Measurements from ENCODE around the gene FMNL2.

The FMNL2 gene

GRCh38 chr2:152598975-152599759 is 264.2 kb downstream of the FMNL2 start:
- Histone ChIP-seq H3K27me3 (ENCODE audit: insufficient read depth, low read depth, severe bottlenecking) (no peaks in the 10 kb centered on the region), H3K36me3 (no peaks in the 10 kb centered on the region), H3K4me3 (ENCODE audit: low read depth, low read length) (no peak overlapping the region), H3K27ac (no peak overlapping the region), H3K9me3 (ENCODE audit: severe bottlenecking) (no peaks in the 10 kb centered on the region)
- no peak for DNase-seq
- TF ChIP-seq CTCF (IDR thresholded peaks at IDR 0.05; ENCODE audit: low read depth, low read length) = no peak

- DNase-seq = no peak
- H3K4me3 ChIP-seq (ENCODE audit: low read depth, low read length) = no peak overlapping the region
- TF ChIP-seq CTCF (IDR thresholded peaks at IDR 0.05; ENCODE audit: low read depth, low read length) = no peak
Observed at GRCh38 chr2:152600051-152600657, 265.2 kb downstream of the FMNL2 start.

GRCh38 chr2:152600697-152601096 is 265.7 kb downstream of the FMNL2 start:
- no peaks in the 10 kb centered on the region for H3K36me3 ChIP-seq
- H3K4me3 ChIP-seq (ENCODE audit: low read depth, low read length) = no peak overlapping the region
- H3K27me3 ChIP-seq (ENCODE audit: insufficient read depth, low read depth, severe bottlenecking) = no peaks in the 10 kb centered on the region
- no peak overlapping the region for H3K27ac ChIP-seq
- DNase-seq = no peak
- TF ChIP-seq CTCF (IDR thresholded peaks at IDR 0.05; ENCODE audit: low read depth, low read length) = no peak
- no peaks in the 10 kb centered on the region for H3K9me3 ChIP-seq (ENCODE audit: severe bottlenecking)

More at GRCh38 chr2:152600051-152600657, 265.2 kb downstream of the FMNL2 start:
- H3K27me3 ChIP-seq (ENCODE audit: insufficient read depth, low read depth, severe bottlenecking) = no peaks in the 10 kb centered on the region
- no peaks in the 10 kb centered on the region for H3K9me3 ChIP-seq (ENCODE audit: severe bottlenecking)
- H3K27ac ChIP-seq = no peak overlapping the region
- no peaks in the 10 kb centered on the region for H3K36me3 ChIP-seq

- Histone ChIP-seq H3K27ac (no peak overlapping the region), H3K27me3 (ENCODE audit: insufficient read depth, low read depth, severe bottlenecking) (no peaks in the 10 kb centered on the region), H3K4me3 (ENCODE audit: low read depth, low read length) (no peak overlapping the region), H3K36me3 (peaks cover under 1% of the 10 kb centered on the region; the same call in 1 of the 2 replicates), H3K9me3 (ENCODE audit: severe bottlenecking) (no peaks in the 10 kb centered on the region)
- DNase-seq = no peak
- no peak for TF ChIP-seq CTCF (IDR thresholded peaks at IDR 0.05; ENCODE audit: low read depth, low read length)
Observed at GRCh38 chr2:152602750-152603149, 267.8 kb downstream of the FMNL2 start.

- DNase-seq = no peak
- H3K27ac ChIP-seq = no peak overlapping the region
- no peaks in the 10 kb centered on the region for H3K27me3 ChIP-seq (ENCODE audit: insufficient read depth, low read depth, severe bottlenecking)
- H3K4me3 ChIP-seq (ENCODE audit: low read depth, low read length) = no peak overlapping the region
- no peaks in the 10 kb centered on the region for H3K9me3 ChIP-seq (ENCODE audit: severe bottlenecking)
- H3K36me3 ChIP-seq = peaks cover 3% of the 10 kb centered on the region; the same call in 1 of the 2 replicates
- TF ChIP-seq CTCF (IDR thresholded peaks at IDR 0.05; ENCODE audit: low read depth, low read length) = no peak
Observed at GRCh38 chr2:152603166-152603565, 268.2 kb downstream of the FMNL2 start.
